GM23338 (cell line): ENCODE data around the gene RAB3IL1. TPM values are rescaled to one million over a fixed set of nuclear protein-coding genes. Genes with fewer than 3 reads are reported as not detected.

ENCODE experiments used
- ATAC-seq: fragments of 200-7000 bp; cut with Tn5 transposase; 3 replicates; pipeline ENCODE4 v1.9.1; 2020
- DNase-seq: peaks from one replicate; pipeline ENCODE4 v3.0.0-alpha.2; 2015; ENCODE audit warnings: low spot score
- H2AFZ ChIP-seq: fragments of 200-600 bp; sonication (generic); 2 replicates; pipeline ENCODE4 v1.8.0; 2016; ENCODE audit warnings: antibody characterized with exemption, mild to moderate bottlenecking, moderate library complexity
- H3F3A ChIP-seq: fragments of 200-600 bp; sonication (generic); replicated peaks from 2 replicates; pipeline ENCODE4 v1.8.0; 2017; ENCODE audit warnings: antibody characterized with exemption, mixed run types, low read depth
- H3K27ac ChIP-seq: fragments of 200-600 bp; sonication (generic); 2 replicates; pipeline ENCODE4 v1.6.1; 2016; ENCODE audit warnings: low read depth
- H3K27me3 ChIP-seq: fragments of 200-600 bp; sonication (generic); 2 replicates; pipeline ENCODE4 v1.8.0; 2016; ENCODE audit warnings: mild to moderate bottlenecking, mixed run types, moderate library complexity; ENCODE audit not compliant: insufficient read depth
- H3K36me3 ChIP-seq: fragments of 200-600 bp; sonication (generic); 2 replicates; pipeline ENCODE4 v1.8.0; 2016; ENCODE audit warnings: mild to moderate bottlenecking; ENCODE audit not compliant: insufficient read depth
- H3K4me1 ChIP-seq: fragments of 200-600 bp; sonication (generic); 2 replicates; pipeline ENCODE4 v1.8.0; 2016; ENCODE audit warnings: mild to moderate bottlenecking, moderate library complexity; ENCODE audit not compliant: insufficient read depth
- H3K4me2 ChIP-seq: fragments of 200-600 bp; sonication (generic); 2 replicates; pipeline ENCODE4 v1.7.1; 2017; ENCODE audit warnings: mixed run types
- H3K4me3 ChIP-seq: fragments of 200-600 bp; sonication (generic); 2 replicates; pipeline ENCODE4 v1.6.1; 2016; ENCODE audit warnings: mixed run types
- H3K79me2 ChIP-seq: fragments of 200-600 bp; sonication (generic); replicated peaks from 2 replicates; pipeline ENCODE4 v1.8.0; 2017; ENCODE audit warnings: mild to moderate bottlenecking; ENCODE audit not compliant: insufficient read depth
- H3K9me2 ChIP-seq: fragments of 200-600 bp; sonication (generic); 2 replicates; pipeline ENCODE4 v1.8.0; 2017; ENCODE audit not compliant: insufficient read depth
- H4K20me1 ChIP-seq: fragments of 200-600 bp; sonication (generic); replicated peaks from 2 replicates; pipeline ENCODE4 v1.8.0; 2017; ENCODE audit warnings: mild to moderate bottlenecking; ENCODE audit not compliant: insufficient read depth
- H3K27ac Mint-ChIP-seq: 2 replicates; pipeline ENCODE4 v1.8.0; 2020; ENCODE audit warnings: inconsistent platforms, mild to moderate bottlenecking, moderate library complexity, mixed read lengths
- H3K27me3 Mint-ChIP-seq: 3 replicates; pipeline ENCODE4 v1.8.0; 2022; ENCODE audit warnings: low read depth, mild to moderate bottlenecking, moderate library complexity, mixed read lengths, inconsistent platforms; ENCODE audit not compliant: insufficient read depth, poor library complexity
- H3K36me3 Mint-ChIP-seq: 3 replicates; pipeline ENCODE4 v1.8.0; 2021; ENCODE audit warnings: low read depth, mild to moderate bottlenecking, inconsistent platforms, moderate library complexity, mixed read lengths
- H3K4me1 Mint-ChIP-seq: 3 replicates; pipeline ENCODE4 v1.8.0; 2020; ENCODE audit warnings: mild to moderate bottlenecking, inconsistent platforms, mixed read lengths
- H3K4me3 Mint-ChIP-seq: 3 replicates; pipeline ENCODE4 v1.8.0; 2021; ENCODE audit warnings: moderate library complexity, mild to moderate bottlenecking, inconsistent platforms, mixed read lengths
- H3K9me3 Mint-ChIP-seq: 3 replicates; pipeline ENCODE4 v1.8.0; 2020; ENCODE audit warnings: moderate library complexity, mild to moderate bottlenecking, inconsistent platforms, mixed read lengths
- CREB1 ChIP-seq: fragments of 250-450 bp; sonication (Bioruptor Pico); IDR thresholded peaks from 2 replicates; pipeline ENCODE4 v1.5.0; 2020; ENCODE audit warnings: low read depth, mild to moderate bottlenecking, moderate library complexity
- JUNB ChIP-seq: IDR thresholded peaks from one replicate; pipeline ENCODE4 v1.6.1; 2016; ENCODE audit warnings: antibody characterized with exemption; ENCODE audit not compliant: unreplicated experiment
- NANOG ChIP-seq: IDR thresholded peaks from 2 replicates; pipeline ENCODE4 v1.6.1; 2016; ENCODE audit warnings: antibody characterized with exemption, borderline replicate concordance
- POLR2AphosphoS5 ChIP-seq: IDR thresholded peaks from 2 replicates; pipeline ENCODE4 v1.6.1; 2016; ENCODE audit warnings: antibody characterized with exemption, low read depth
- STAT1 ChIP-seq: IDR thresholded peaks from one replicate; pipeline ENCODE4 v1.6.1; 2016; ENCODE audit warnings: antibody characterized with exemption; ENCODE audit not compliant: unreplicated experiment
- ZNF114 ChIP-seq: fragments of 250-450 bp; sonication (Bioruptor Pico); IDR thresholded peaks from 2 replicates; pipeline ENCODE4 v1.5.0; 2020; ENCODE audit warnings: mild to moderate bottlenecking, moderate library complexity
- polyA plus RNA-seq: library from polyadenylated mRNA; unstranded; fragments of >200 nt; fragmentation: Nextera tagmentation; extraction: Ambion mirVana; gene quantifications from 2 replicates; pipeline ENCODE4 v1.2.1, GENCODE V29; 2016
- total RNA-seq: library from RNA; depleted of rRNA; stranded (reverse); fragments of >200 nt; shearing (Covaris generic); gene quantifications from 2 replicates; pipeline ENCODE4 v1.2.3, GENCODE V29; 2014
- TF ChIP-seq, protein P1 (sequence below): fragments of 250-450 bp; sonication (Bioruptor Pico); IDR thresholded peaks from 2 replicates; pipeline ENCODE4 v1.5.0; 2020; ENCODE audit warnings: mild to moderate bottlenecking, moderate library complexity

The RAB3IL1 gene
- total and polyA plus RNA-seq, 2 experiments from 2014 or later, result 2.7 to 3.4 TPM

DNA sequence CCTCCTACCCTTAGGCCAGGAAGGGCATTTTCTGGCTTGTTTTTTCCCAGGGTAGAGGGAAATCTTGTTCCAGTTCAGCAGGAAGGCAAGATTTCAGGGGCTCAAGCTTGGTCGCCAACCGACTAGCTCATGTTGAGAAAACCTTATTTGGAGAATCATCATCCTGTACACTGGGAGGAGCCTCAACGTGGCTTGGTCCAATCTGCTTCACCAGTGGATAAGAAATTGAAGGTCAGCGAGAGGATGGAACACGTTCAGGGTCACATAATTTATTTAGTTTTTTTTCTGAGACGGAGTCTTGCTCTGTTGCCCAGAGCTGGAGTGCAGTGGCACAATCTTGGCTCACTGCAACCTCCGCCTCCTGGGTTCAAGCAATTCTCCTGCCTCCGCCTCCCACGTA, 68.7 kb downstream of the RAB3IL1 start:
- Mint-ChIP-seq H3K9me3 (no peaks in the 10 kb centered on the region), H3K4me3 (no peak overlapping the region), H3K27ac (no peak overlapping the region), H3K36me3 (peaks cover 96% of the 10 kb centered on the region), H3K4me1 (peaks cover 2% of the 10 kb centered on the region; the same call in 2 of the 3 replicates), H3K27me3 (peaks cover 11% of the 10 kb centered on the region)
- H3F3A ChIP-seq, result peaks cover 22% of the 10 kb centered on the region; the same call in 1 of the 2 replicates
- H3K27ac ChIP-seq, result no peak overlapping the region
- H2AFZ ChIP-seq, result no peak overlapping the region
- no peaks in the 10 kb centered on the region for H3K27me3 ChIP-seq
- H3K9me2 ChIP-seq, result no peaks in the 10 kb centered on the region
- H3K4me1 ChIP-seq, result no peaks in the 10 kb centered on the region
- no peak overlapping the region for H3K4me3 ChIP-seq
- peaks cover 15% of the 10 kb centered on the region for H3K79me2 ChIP-seq
- no peak for DNase-seq
- ATAC-seq, result no peak
- peaks cover 20% of the 10 kb centered on the region for H4K20me1 ChIP-seq
- TF ChIP-seq JUNB (no peak), POLR2AphosphoS5 (no peak), CREB1 (CRISPR knock-in tag) (no peak), ZNF114 (CRISPR knock-in tag) (no peak), STAT1 (no peak), NANOG (no peak)
- TF ChIP-seq, protein P1, sequence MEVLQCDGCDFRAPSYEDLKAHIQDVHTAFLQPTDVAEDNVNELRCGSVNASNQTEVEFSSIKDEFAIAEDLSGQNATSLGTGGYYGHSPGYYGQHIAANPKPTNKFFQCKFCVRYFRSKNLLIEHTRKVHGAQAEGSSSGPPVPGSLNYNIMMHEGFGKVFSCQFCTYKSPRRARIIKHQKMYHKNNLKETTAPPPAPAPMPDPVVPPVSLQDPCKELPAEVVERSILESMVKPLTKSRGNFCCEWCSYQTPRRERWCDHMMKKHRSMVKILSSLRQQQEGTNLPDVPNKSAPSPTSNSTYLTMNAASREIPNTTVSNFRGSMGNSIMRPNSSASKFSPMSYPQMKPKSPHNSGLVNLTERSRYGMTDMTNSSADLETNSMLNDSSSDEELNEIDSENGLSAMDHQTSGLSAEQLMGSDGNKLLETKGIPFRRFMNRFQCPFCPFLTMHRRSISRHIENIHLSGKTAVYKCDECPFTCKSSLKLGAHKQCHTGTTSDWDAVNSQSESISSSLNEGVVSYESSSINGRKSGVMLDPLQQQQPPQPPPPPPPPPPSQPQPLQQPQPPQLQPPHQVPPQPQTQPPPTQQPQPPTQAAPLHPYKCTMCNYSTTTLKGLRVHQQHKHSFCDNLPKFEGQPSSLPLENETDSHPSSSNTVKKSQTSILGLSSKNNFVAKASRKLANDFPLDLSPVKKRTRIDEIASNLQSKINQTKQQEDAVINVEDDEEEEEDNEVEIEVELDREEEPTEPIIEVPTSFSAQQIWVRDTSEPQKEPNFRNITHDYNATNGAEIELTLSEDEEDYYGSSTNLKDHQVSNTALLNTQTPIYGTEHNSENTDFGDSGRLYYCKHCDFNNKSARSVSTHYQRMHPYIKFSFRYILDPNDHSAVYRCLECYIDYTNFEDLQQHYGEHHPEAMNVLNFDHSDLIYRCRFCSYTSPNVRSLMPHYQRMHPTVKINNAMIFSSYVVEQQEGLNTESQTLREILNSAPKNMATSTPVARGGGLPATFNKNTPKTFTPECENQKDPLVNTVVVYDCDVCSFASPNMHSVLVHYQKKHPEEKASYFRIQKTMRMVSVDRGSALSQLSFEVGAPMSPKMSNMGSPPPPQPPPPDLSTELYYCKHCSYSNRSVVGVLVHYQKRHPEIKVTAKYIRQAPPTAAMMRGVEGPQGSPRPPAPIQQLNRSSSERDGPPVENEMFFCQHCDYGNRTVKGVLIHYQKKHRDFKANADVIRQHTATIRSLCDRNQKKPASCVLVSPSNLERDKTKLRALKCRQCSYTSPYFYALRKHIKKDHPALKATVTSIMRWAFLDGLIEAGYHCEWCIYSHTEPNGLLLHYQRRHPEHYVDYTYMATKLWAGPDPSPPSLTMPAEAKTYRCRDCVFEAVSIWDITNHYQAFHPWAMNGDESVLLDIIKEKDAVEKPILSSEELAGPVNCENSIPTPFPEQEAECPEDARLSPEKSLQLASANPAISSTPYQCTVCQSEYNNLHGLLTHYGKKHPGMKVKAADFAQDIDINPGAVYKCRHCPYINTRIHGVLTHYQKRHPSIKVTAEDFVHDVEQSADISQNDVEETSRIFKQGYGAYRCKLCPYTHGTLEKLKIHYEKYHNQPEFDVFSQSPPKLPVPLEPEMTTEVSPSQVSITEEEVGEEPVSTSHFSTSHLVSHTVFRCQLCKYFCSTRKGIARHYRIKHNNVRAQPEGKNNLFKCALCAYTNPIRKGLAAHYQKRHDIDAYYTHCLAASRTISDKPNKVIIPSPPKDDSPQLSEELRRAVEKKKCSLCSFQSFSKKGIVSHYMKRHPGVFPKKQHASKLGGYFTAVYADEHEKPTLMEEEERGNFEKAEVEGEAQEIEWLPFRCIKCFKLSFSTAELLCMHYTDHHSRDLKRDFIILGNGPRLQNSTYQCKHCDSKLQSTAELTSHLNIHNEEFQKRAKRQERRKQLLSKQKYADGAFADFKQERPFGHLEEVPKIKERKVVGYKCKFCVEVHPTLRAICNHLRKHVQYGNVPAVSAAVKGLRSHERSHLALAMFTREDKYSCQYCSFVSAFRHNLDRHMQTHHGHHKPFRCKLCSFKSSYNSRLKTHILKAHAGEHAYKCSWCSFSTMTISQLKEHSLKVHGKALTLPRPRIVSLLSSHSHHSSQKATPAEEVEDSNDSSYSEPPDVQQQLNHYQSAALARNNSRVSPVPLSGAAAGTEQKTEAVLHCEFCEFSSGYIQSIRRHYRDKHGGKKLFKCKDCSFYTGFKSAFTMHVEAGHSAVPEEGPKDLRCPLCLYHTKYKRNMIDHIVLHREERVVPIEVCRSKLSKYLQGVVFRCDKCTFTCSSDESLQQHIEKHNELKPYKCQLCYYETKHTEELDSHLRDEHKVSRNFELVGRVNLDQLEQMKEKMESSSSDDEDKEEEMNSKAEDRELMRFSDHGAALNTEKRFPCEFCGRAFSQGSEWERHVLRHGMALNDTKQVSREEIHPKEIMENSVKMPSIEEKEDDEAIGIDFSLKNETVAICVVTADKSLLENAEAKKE, result no peak
- H3K36me3 ChIP-seq, result peaks cover 66% of the 10 kb centered on the region
- no peak overlapping the region for H3K4me2 ChIP-seq
